Smooth muscle cell (in vitro differentiated cells): ENCODE data around the gene FAM9A. TPM values are rescaled to one million over a fixed set of nuclear protein-coding genes. Genes with fewer than 3 reads are reported as not detected.

Experiments
- DNase-seq: peaks from one replicate; lab custom pipeline; 2025; ENCODE audit not compliant: unreplicated experiment; lab: John Stamatoyannopoulos, UW
- H2AFZ ChIP-seq: fragments of 200-600 bp; sonication (generic); 2 replicates; pipeline ENCODE4 v1.6.0; 2016; ENCODE audit warnings: antibody characterized with exemption, low read depth, mild to moderate bottlenecking
- H3F3A ChIP-seq: fragments of 200-600 bp; sonication (generic); 2 replicates; pipeline ENCODE4 v1.6.0; 2017; ENCODE audit warnings: antibody characterized with exemption, low read depth
- H3K27ac ChIP-seq: fragments of 200-600 bp; sonication (generic); 2 replicates; pipeline ENCODE4 v1.5.1; 2016; ENCODE audit warnings: low read depth, mild to moderate bottlenecking
- H3K27me3 ChIP-seq: fragments of 200-600 bp; sonication (generic); 2 replicates; pipeline ENCODE4 v1.6.1; 2016; ENCODE audit warnings: low read depth, mild to moderate bottlenecking
- H3K36me3 ChIP-seq: fragments of 200-600 bp; sonication (generic); 2 replicates; pipeline ENCODE4 v1.5.1; 2016; ENCODE audit warnings: low read depth
- H3K4me1 ChIP-seq: fragments of 200-600 bp; sonication (generic); 2 replicates; pipeline ENCODE4 v1.5.1; 2016; ENCODE audit warnings: low read depth
- H3K4me2 ChIP-seq: fragments of 200-600 bp; sonication (generic); 2 replicates; pipeline ENCODE4 v1.6.0; 2016; ENCODE audit warnings: mild to moderate bottlenecking
- H3K4me3 ChIP-seq: fragments of 200-600 bp; sonication (generic); 2 replicates; pipeline ENCODE4 v1.5.1; 2016; ENCODE audit warnings: mild to moderate bottlenecking
- H3K79me2 ChIP-seq: fragments of 200-600 bp; sonication (generic); 2 replicates; pipeline ENCODE4 v1.6.0; 2016; ENCODE audit warnings: low read depth, mild to moderate bottlenecking
- H3K9ac ChIP-seq: fragments of 200-600 bp; sonication (generic); 2 replicates; pipeline ENCODE4 v1.6.0; 2016; ENCODE audit warnings: low read depth
- H3K9me3 ChIP-seq: fragments of 200-600 bp; sonication (generic); replicated peaks from 2 replicates; pipeline ENCODE4 v1.5.1; 2016; ENCODE audit warnings: low read depth
- H4K20me1 ChIP-seq: fragments of 200-600 bp; sonication (generic); 2 replicates; pipeline ENCODE4 v1.6.0; 2016; ENCODE audit warnings: low read depth
- WGBS: methylation state at CpG from one replicate; pipeline ENCODE4 v1.1.7; 2016; ENCODE audit warnings: low lambda C conversion rate; 5-methylcytosine and 5-hydroxymethylcytosine counted together
- polyA plus RNA-seq: library from polyadenylated mRNA; unstranded; fragments of >200 nt; fragmentation: Nextera tagmentation; extraction: Ambion mirVana; gene quantifications from 2 replicates; pipeline ENCODE4 v1.2.1, GENCODE V29; 2016
- total RNA-seq: library from RNA; depleted of rRNA; stranded (reverse); fragments of >200 nt; gene quantifications from 2 replicates; pipeline ENCODE4 v1.2.3, GENCODE V29; 2014
- TF ChIP-seq, protein P1 (sequence below): fragments of 200-600 bp; sonication (generic); IDR thresholded peaks from 2 replicates; pipeline ENCODE4 v1.5.1; 2017; ENCODE audit warnings: borderline replicate concordance, mild to moderate bottlenecking, antibody characterized with exemption; ENCODE audit not compliant: insufficient read depth, poor library complexity, severe bottlenecking

Gene FAM9A
- total and polyA plus RNA-seq, 2 experiments from 2014 or later: not detected

- Histone ChIP-seq H3K4me2 (no peak overlapping the region), H3K79me2 (no peaks in the 10 kb centered on the region), H3K9me3 (no peaks in the 10 kb centered on the region), H3K4me1 (no peaks in the 10 kb centered on the region), H3F3A (no peaks in the 10 kb centered on the region), H2AFZ (no peak overlapping the region), H3K9ac (no peak overlapping the region), H3K4me3 (no peak overlapping the region), H4K20me1 (no peaks in the 10 kb centered on the region), H3K27ac (no peak overlapping the region), H3K27me3 (no peaks in the 10 kb centered on the region), H3K36me3 (no peaks in the 10 kb centered on the region)
- TF ChIP-seq, protein P1, sequence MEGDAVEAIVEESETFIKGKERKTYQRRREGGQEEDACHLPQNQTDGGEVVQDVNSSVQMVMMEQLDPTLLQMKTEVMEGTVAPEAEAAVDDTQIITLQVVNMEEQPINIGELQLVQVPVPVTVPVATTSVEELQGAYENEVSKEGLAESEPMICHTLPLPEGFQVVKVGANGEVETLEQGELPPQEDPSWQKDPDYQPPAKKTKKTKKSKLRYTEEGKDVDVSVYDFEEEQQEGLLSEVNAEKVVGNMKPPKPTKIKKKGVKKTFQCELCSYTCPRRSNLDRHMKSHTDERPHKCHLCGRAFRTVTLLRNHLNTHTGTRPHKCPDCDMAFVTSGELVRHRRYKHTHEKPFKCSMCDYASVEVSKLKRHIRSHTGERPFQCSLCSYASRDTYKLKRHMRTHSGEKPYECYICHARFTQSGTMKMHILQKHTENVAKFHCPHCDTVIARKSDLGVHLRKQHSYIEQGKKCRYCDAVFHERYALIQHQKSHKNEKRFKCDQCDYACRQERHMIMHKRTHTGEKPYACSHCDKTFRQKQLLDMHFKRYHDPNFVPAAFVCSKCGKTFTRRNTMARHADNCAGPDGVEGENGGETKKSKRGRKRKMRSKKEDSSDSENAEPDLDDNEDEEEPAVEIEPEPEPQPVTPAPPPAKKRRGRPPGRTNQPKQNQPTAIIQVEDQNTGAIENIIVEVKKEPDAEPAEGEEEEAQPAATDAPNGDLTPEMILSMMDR: peak; percentile 56
- DNase-seq: no peak
- 73% methylated on average over 11 of the region's 11 CpGs for WGBS
Observed at GRCh38 chrX:8743126-8743732, 58.0 kb downstream of the FAM9A start.

- Histone ChIP-seq H3K79me2 (no peaks in the 10 kb centered on the region), H3K4me2 (no peak overlapping the region), H3K27ac (no peak overlapping the region), H4K20me1 (no peaks in the 10 kb centered on the region), H2AFZ (no peak overlapping the region), H3K36me3 (no peaks in the 10 kb centered on the region), H3K4me3 (no peak overlapping the region), H3K9ac (no peak overlapping the region), H3K27me3 (no peaks in the 10 kb centered on the region), H3K4me1 (no peaks in the 10 kb centered on the region), H3F3A (no peaks in the 10 kb centered on the region), H3K9me3 (no peaks in the 10 kb centered on the region)
- TF ChIP-seq, protein P1: no peak
- DNase-seq: no peak
- 82% methylated on average over 10 of the region's 10 CpGs for WGBS
Observed at GRCh38 chrX:8741981-8742380, 59.2 kb downstream of the FAM9A start.

Other genes starting within 250 kb of the FAM9A start
- 73.9 and 76.3 TPM in 2 replicates for gene ANOS1, start 69.2 kb downstream of the FAM9A start, total RNA-seq
- 25.3 and 29.9 TPM in 2 replicates for gene ANOS1, start 69.2 kb downstream of the FAM9A start, polyA plus RNA-seq
- gene FAM9B, start 232.7 kb upstream of the FAM9A start, total RNA-seq: not detected in 2 replicates
- gene FAM9B, start 232.7 kb upstream of the FAM9A start, polyA plus RNA-seq: not detected in 2 replicates